K562 (cell line): ENCODE data around the gene WWOX. TPM values are rescaled to one million over a fixed set of nuclear protein-coding genes. Genes with fewer than 3 reads are reported as not detected.

Experiments used
- ATAC-seq: fragments of 200-7000 bp; cut with Tn5 transposase; 3 replicates; pipeline ENCODE4 v1.9.1; 2020; ENCODE audit warnings: moderate library complexity
- BruUV-seq: library from RNA; stranded (reverse); fragments of 400-500 nt; replicated peaks from 2 replicates; lab custom pipeline; 2021; lab: Mats Ljungman, UMichigan
- CTCF ChIA-PET: fragments of 300-600 bp; formaldehyde crosslinking; extraction: SDS; loops from one replicate; lab custom pipeline; 2021; ENCODE audit warnings: low intra/inter-chr PET ratio; lab: Yijun Ruan, JAX
- POLR2A ChIA-PET: fragments of 300-600, 350-650 bp; sonication (Branson Sonifier 250); formaldehyde crosslinking; extraction: SDS; loops from one replicate; lab custom pipeline; 2021; ENCODE audit warnings: antibody characterized with exemption, inconsistent platforms; lab: Yijun Ruan, JAX
- DNase-seq, 4 experiments: peaks; one replicate each; pipeline versions ENCODE4 v3.0.0 to v3.0.0-alpha.2; 2011 to 2018; ENCODE audit warnings: low spot score in 3 of 4, mixed read lengths in 3 of 4; ENCODE audit errors: extremely low read depth in 1 of 4
- FAIRE-seq: peaks from 2 replicates; lab custom pipeline; 2011; peaks lifted over from hg19 to GRCh38; lab: Jason Lieb, UNC
- H2AFZ ChIP-seq: 2 replicates; pipeline ENCODE4 v1.6.0; 2011; ENCODE audit warnings: low read depth, low read length, control low read depth, inconsistent platforms
- H3K27ac ChIP-seq: fragments of 200-600 bp; 3 replicates; pipeline ENCODE4 v1.8.0; 2011; ENCODE audit warnings: low read depth, mild to moderate bottlenecking, control low read depth, inconsistent platforms, low read length, moderate library complexity, mixed read lengths; ENCODE audit errors: extremely low read depth
- H3K27me3 ChIP-seq, 2 experiments: fragments of 300-600 bp in 1 of 2; 2 replicates in 1 of 2; 3 replicates in 1 of 2; pipeline versions ENCODE4 v1.6.0 to v1.8.0; 2011; ENCODE audit warnings: inconsistent platforms in 2 of 2, low read length in 2 of 2, mild to moderate bottlenecking in 1 of 2, mixed read lengths in 1 of 2, moderate library complexity in 1 of 2; ENCODE audit not compliant: control insufficient read depth in 2 of 2, insufficient read depth in 2 of 2
- H3K36me3 ChIP-seq: fragments of 300-600 bp; 3 replicates; pipeline ENCODE4 v1.8.0; 2011; ENCODE audit warnings: mild to moderate bottlenecking, low read length, inconsistent platforms; ENCODE audit not compliant: control insufficient read depth, insufficient read depth
- H3K4me1 ChIP-seq, 2 experiments: fragments of 200-600 bp in 1 of 2; replicated peaks in 1 of 2; 2 replicates in 1 of 2; 3 replicates in 1 of 2; pipeline versions ENCODE4 v1.5.1 to v1.8.0; 2011; ENCODE audit warnings: inconsistent platforms in 2 of 2, low read length in 2 of 2, mild to moderate bottlenecking in 1 of 2, mixed read lengths in 1 of 2, moderate library complexity in 1 of 2; ENCODE audit not compliant: control insufficient read depth in 2 of 2, insufficient read depth in 2 of 2
- H3K4me2 ChIP-seq: 2 replicates; pipeline ENCODE4 v1.6.1; 2011; ENCODE audit warnings: low read length, control low read depth, inconsistent platforms, mixed read lengths; ENCODE audit not compliant: insufficient read depth
- H3K4me3 ChIP-seq: fragments of 200-600 bp; sonication (generic), shearing (Covaris generic); 2 replicates; pipeline ENCODE4 v1.5.1; 2016; ENCODE audit warnings: control low read depth, inconsistent platforms
- H3K79me2 ChIP-seq: fragments of 200-600 bp; 3 replicates; pipeline ENCODE4 v1.8.0; 2011; ENCODE audit warnings: low read length, inconsistent platforms; ENCODE audit not compliant: control insufficient read depth, insufficient read depth
- H3K9ac ChIP-seq, 2 experiments: 2 replicates each; pipeline versions ENCODE4 v1.6.0 to v1.6.1; 2011; ENCODE audit warnings: low read depth in 2 of 2, low read length in 2 of 2, control low read depth in 1 of 2, inconsistent platforms in 1 of 2, mild to moderate bottlenecking in 1 of 2, mixed read lengths in 1 of 2; ENCODE audit not compliant: insufficient read depth in 1 of 2
- H3K9me1 ChIP-seq: one replicate; pipeline ENCODE4 v1.6.0; 2011; ENCODE audit warnings: inconsistent platforms, mild to moderate bottlenecking, low read length, moderate library complexity; ENCODE audit not compliant: control insufficient read depth, insufficient read depth
- H3K9me3 ChIP-seq: replicated peaks from 2 replicates; pipeline ENCODE4 v1.5.1; 2011; ENCODE audit warnings: low read depth, low read length, inconsistent platforms; ENCODE audit not compliant: control insufficient read depth, insufficient read depth
- H4K20me1 ChIP-seq: replicated peaks from 2 replicates; pipeline ENCODE4 v1.6.1; 2011; ENCODE audit warnings: low read length, inconsistent platforms, mixed read lengths; ENCODE audit not compliant: control insufficient read depth, insufficient read depth
- ARNT ChIP-seq, 2 experiments: fragments of 450-650 bp; IDR thresholded peaks; 2 replicates each; pipeline ENCODE4 v1.6.1; 2016; ENCODE audit warnings: mild to moderate bottlenecking in 1 of 2
- CXXC5 ChIP-seq: fragments of 250-450 bp; sonication (Bioruptor Pico); IDR thresholded peaks from 2 replicates; pipeline ENCODE4 v1.8.0; 2022; ENCODE audit warnings: inconsistent platforms, mild to moderate bottlenecking, moderate library complexity
- ERF ChIP-seq: fragments of 450-650 bp; formaldehyde crosslinking; IDR thresholded peaks from 2 replicates; pipeline ENCODE4 v1.4.0; 2020; ENCODE audit warnings: mild to moderate bottlenecking, mixed read lengths
- IRF2 ChIP-seq: sonication (generic); formaldehyde crosslinking; IDR thresholded peaks from 2 replicates; pipeline ENCODE4 v1.8.1; 2022; ENCODE audit warnings: mild to moderate bottlenecking, missing genetic modification reagents
- JUND ChIP-seq, 2 experiments: IDR thresholded peaks; 2 replicates in 1 of 2; 3 replicates in 1 of 2; pipeline ENCODE4 v1.6.1; 2011; ENCODE audit warnings: borderline replicate concordance in 2 of 2, low read depth in 2 of 2, low read length in 2 of 2, improper control_type of control experiment in 1 of 2, missing biosample characterization in 1 of 2, missing genetic modification characterization in 1 of 2, missing genetic modification reagents in 1 of 2
- MEF2A ChIP-seq: IDR thresholded peaks from 2 replicates; pipeline ENCODE4 v1.6.1; 2011; ENCODE audit warnings: low read depth, mild to moderate bottlenecking, low read length, moderate library complexity; ENCODE audit not compliant: control insufficient read depth
- PCBP2 ChIP-seq: fragments of 200-400 bp; formaldehyde crosslinking; IDR thresholded peaks from 2 replicates; pipeline ENCODE4 v1.6.1; 2018; ENCODE audit warnings: low read length, low read depth, mild to moderate bottlenecking, moderate library complexity; ENCODE audit not compliant: poor library complexity, severe bottlenecking
- PURB ChIP-seq: sonication (generic); formaldehyde crosslinking; IDR thresholded peaks from 2 replicates; pipeline ENCODE4 v1.9.0; 2021; ENCODE audit warnings: low read depth, mild to moderate bottlenecking, missing genetic modification reagents
- RAD21 ChIP-seq, 2 experiments: fragments of 250-450 bp in 1 of 2; fragments of 450-650 bp in 1 of 2; sonication (Bioruptor Pico) in 1 of 2; formaldehyde crosslinking in 1 of 2; IDR thresholded peaks in 1 of 2; conservative IDR thresholded peaks in 1 of 2; 2 replicates each; pipeline versions ENCODE4 v1.4.0 to v1.8.0; 2020 to 2022; ENCODE audit warnings: mild to moderate bottlenecking in 2 of 2, moderate library complexity in 1 of 2
- RNF2 ChIP-seq: sonication (generic); IDR thresholded peaks from 2 replicates; pipeline ENCODE4 v1.6.1; 2016
- SMARCE1 ChIP-seq: fragments of 450-650 bp; IDR thresholded peaks from 2 replicates; pipeline ENCODE4 v1.7.1; 2016; ENCODE audit warnings: mild to moderate bottlenecking
- YBX1 ChIP-seq: fragments of 450-650 bp; IDR thresholded peaks from 2 replicates; pipeline ENCODE4 v1.7.1; 2016; ENCODE audit warnings: mild to moderate bottlenecking
- ZNF583 ChIP-seq: fragments of 250-450 bp; sonication (Bioruptor Pico); IDR thresholded peaks from 2 replicates; pipeline ENCODE4 v1.4.0; 2020
- ZNF586 ChIP-seq: fragments of 450-650 bp; formaldehyde crosslinking; conservative IDR thresholded peaks from 2 replicates; pipeline ENCODE4 v1.4.0; 2020; ENCODE audit warnings: mild to moderate bottlenecking, moderate library complexity
- ZNF717 ChIP-seq: fragments of 250-450 bp; sonication (Bioruptor Pico); IDR thresholded peaks from 2 replicates; pipeline ENCODE4 v1.5.0; 2021
- WGBS: fragments of 100-300 bp; shearing (Covaris generic); methylation state at CpG from one replicate; pipeline ENCODE4 v1.1.6; 2016; ENCODE audit warnings: low coverage, mixed read lengths; ENCODE audit not compliant: insufficient coverage; ENCODE audit errors: missing lambda C conversion rate; 5-methylcytosine and 5-hydroxymethylcytosine counted together
- in situ Hi-C: fragments of 300-500 bp; cut with MboI; formaldehyde crosslinking; loops from 4 replicates; pipeline ENCODE4 v1.15.0; 2018; ENCODE audit warnings: inconsistent platforms, mixed read lengths
- intact Hi-C: fragments of 100-400 bp; cut with micrococcal nuclease; formaldehyde crosslinking; loops from 2 replicates; pipeline ENCODE4 v1.14.2; 2022
- polyA plus RNA-seq, 8 experiments: library from polyadenylated mRNA; depleted of rRNA in 4 of 8; stranded (reverse) in 5 of 8; unstranded in 3 of 8; fragments of >200 nt; fragmentation: Nextera tagmentation in 2 of 8; fragmentation: Illumina TruSeq in 1 of 8; extraction: Ambion mirVana in 2 of 8; extraction: Trizol in 1 of 8; gene quantifications; 2 replicates each; pipeline versions ENCODE4 v1.2.1 to v1.2.3, GENCODE V29; 2011 to 2014; ENCODE audit warnings: inconsistent platforms in 1 of 8, missing spikeins in 1 of 8
- total RNA-seq, 7 experiments: library from RNA; depleted of rRNA in 6 of 7; stranded (reverse); fragments of >200 nt in 6 of 7; fragmentation: Illumina TruSeq in 2 of 7; extraction: Trizol in 2 of 7; gene quantifications; 2 replicates each; pipeline versions ENCODE4 v1.2.1 to v1.2.3, GENCODE V29; 2011 to 2021; ENCODE audit warnings: low replicate concordance in 1 of 7
- TF ChIP-seq, protein P1 (sequence below): fragments of 450-650 bp; IDR thresholded peaks from 2 replicates; pipeline ENCODE4 v1.7.0; 2016; ENCODE audit warnings: borderline replicate concordance
- TF ChIP-seq, protein P2 (sequence below): fragments of 250-450 bp; sonication (Bioruptor Pico); IDR thresholded peaks from 2 replicates; pipeline ENCODE4 v1.5.0; 2021

WWOX gene
- total and polyA plus RNA-seq, 9 of the 15 experiments (the other 6 are each of a cell fraction or from before 2014, with no cell fraction given), result 1.6 to 22.7 (median 8.1) TPM

DNA sequence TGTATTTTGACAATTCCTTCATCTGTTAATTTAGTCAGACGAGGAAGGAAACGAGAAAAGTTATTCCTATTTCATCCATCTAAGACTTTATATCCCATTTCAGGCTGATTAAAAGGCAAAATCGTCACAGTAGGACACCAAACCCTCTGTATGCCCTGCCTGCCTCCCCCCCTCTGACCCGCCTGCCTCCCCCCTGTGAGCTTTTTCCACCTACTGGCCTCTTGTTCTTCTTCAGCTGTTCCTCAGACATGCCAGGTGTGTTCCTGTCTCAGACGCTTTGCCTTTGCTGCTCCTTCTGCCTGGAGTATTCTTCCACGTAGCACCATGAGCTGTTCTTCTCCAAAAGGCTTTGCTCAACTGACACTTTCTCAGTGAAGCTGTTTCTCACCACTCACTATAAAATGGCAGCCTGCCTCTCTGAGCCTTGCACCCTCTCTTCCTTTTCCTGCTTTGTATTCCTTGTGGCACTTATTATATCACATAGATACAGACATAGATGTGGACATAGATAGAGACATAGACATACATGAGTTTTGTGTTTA is 777.7 kb downstream of the WWOX start:
- H3K27me3 ChIP-seq, result peaks cover 4% of the 10 kb centered on the region in 2 experiments
- ChIA-PET POLR2A (interaction anchor here (1.1 kb wide), 1 partner anchor 11 kb away, joined by 3 read pairs; no protein-coding TSS in a partner anchor), CTCF (no interaction called here)
- H3K27ac ChIP-seq, result no peak overlapping the region
- BruUV-seq, result no TSS peak
- WGBS, result 0% methylated on average over 6 of the region's 6 CpGs
- ATAC-seq, result no peak
- H4K20me1 ChIP-seq, result no peaks in the 10 kb centered on the region
- DNase-seq, result no peak
- no peak overlapping the region for H2AFZ ChIP-seq
- H3K9me1 ChIP-seq, result no peaks in the 10 kb centered on the region
- H3K4me3 ChIP-seq, result no peak overlapping the region
- TF ChIP-seq MEF2A (no peak), PCBP2 (no peak), PURB (CRISPR knock-in tag) (no peak), ARNT (IDR thresholded peaks at IDR 0.05) (no peak), RNF2 (no peak), JUND (IDR thresholded peaks at IDR 0.05; ENCODE audit: borderline replicate concordance, low read depth, low read length) (no peak), JUND (tag; IDR thresholded peaks at IDR 0.05; ENCODE audit: borderline replicate concordance, low read depth, low read length) (no peak), CXXC5 (CRISPR knock-in tag) (no peak), ZNF586 (CRISPR knock-in tag) (no peak), SMARCE1 (no peak), ERF (no peak), ZNF583 (CRISPR knock-in tag) (no peak), RAD21 (CRISPR knock-in tag; conservative IDR thresholded peaks at IDR 0.05 in 1 of 2, IDR thresholded peaks at IDR 0.05 in 1 of 2) (no peak), YBX1 (no peak), ZNF717 (no peak), IRF2 (CRISPR knock-in tag) (no peak)
- TF ChIP-seq, protein P1, sequence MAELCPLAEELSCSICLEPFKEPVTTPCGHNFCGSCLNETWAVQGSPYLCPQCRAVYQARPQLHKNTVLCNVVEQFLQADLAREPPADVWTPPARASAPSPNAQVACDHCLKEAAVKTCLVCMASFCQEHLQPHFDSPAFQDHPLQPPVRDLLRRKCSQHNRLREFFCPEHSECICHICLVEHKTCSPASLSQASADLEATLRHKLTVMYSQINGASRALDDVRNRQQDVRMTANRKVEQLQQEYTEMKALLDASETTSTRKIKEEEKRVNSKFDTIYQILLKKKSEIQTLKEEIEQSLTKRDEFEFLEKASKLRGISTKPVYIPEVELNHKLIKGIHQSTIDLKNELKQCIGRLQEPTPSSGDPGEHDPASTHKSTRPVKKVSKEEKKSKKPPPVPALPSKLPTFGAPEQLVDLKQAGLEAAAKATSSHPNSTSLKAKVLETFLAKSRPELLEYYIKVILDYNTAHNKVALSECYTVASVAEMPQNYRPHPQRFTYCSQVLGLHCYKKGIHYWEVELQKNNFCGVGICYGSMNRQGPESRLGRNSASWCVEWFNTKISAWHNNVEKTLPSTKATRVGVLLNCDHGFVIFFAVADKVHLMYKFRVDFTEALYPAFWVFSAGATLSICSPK, result no peak
- TF ChIP-seq, protein P2, sequence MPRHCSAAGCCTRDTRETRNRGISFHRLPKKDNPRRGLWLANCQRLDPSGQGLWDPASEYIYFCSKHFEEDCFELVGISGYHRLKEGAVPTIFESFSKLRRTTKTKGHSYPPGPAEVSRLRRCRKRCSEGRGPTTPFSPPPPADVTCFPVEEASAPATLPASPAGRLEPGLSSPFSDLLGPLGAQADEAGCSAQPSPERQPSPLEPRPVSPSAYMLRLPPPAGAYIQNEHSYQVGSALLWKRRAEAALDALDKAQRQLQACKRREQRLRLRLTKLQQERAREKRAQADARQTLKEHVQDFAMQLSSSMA (CRISPR knock-in tag), result no peak
- no peak overlapping the region for H3K9ac ChIP-seq
- FAIRE-seq, result no peak
- intact Hi-C loops (no loop called here), in situ Hi-C loops (no loop called here)
- H3K4me2 ChIP-seq, result no peak overlapping the region
- H3K4me1 ChIP-seq, result no peaks in the 10 kb centered on the region
- no peaks in the 10 kb centered on the region for H3K9me3 ChIP-seq
- H3K79me2 ChIP-seq, result no peaks in the 10 kb centered on the region
- H3K36me3 ChIP-seq, result no peaks in the 10 kb centered on the region
